Liver (tissue), 9 donors: Measurements from ENCODE around the gene ARID5B. TPM values are rescaled to one million over a fixed set of nuclear protein-coding genes. Genes with fewer than 3 reads are reported as not detected.
A peak's percentile ranks its signal among the peaks of the same experiment; 100 is the strongest.

Experiments
- DNase-seq: peaks from one replicate; pipeline ENCODE4 v3.0.0-alpha.2; 2017; ENCODE audit warnings: low spot score
- H3K27ac ChIP-seq, 2 donors: one replicate each; pipeline ENCODE4 v1.7.0; 2013; ENCODE audit warnings: inconsistent platforms in 2 of 2, low read length in 2 of 2, control low read depth in 1 of 2, low read depth in 1 of 2, mild to moderate bottlenecking in 1 of 2
- H3K27me3 ChIP-seq, 4 donors: one replicate each; pipeline versions ENCODE4 v1.6.1 to v1.7.0; 2013; ENCODE audit warnings: low read length in 3 of 4, inconsistent platforms in 1 of 4, mild to moderate bottlenecking in 1 of 4, moderate library complexity in 1 of 4; ENCODE audit not compliant: control insufficient read depth in 4 of 4, insufficient read depth in 4 of 4
- H3K36me3 ChIP-seq, 4 donors: one replicate each; pipeline versions ENCODE4 v1.6.1 to v1.7.0; 2013; ENCODE audit warnings: low read length in 3 of 4, mild to moderate bottlenecking in 3 of 4, low read depth in 1 of 4, moderate library complexity in 1 of 4; ENCODE audit not compliant: control insufficient read depth in 4 of 4, insufficient read depth in 3 of 4
- H3K4me1 ChIP-seq, 4 donors: one replicate each; pipeline versions ENCODE4 v1.6.1 to v1.7.0; 2013; ENCODE audit warnings: low read length in 3 of 4, mild to moderate bottlenecking in 3 of 4, moderate library complexity in 1 of 4; ENCODE audit not compliant: control insufficient read depth in 4 of 4, insufficient read depth in 4 of 4
- H3K4me3 ChIP-seq, 3 donors: one replicate each; pipeline versions ENCODE4 v1.6.1 to v1.7.0; 2013; ENCODE audit warnings: low read length in 3 of 3, control low read depth in 1 of 3, low read depth in 1 of 3, mild to moderate bottlenecking in 1 of 3
- H3K9ac ChIP-seq, 2 donors: one replicate each; pipeline ENCODE4 v1.7.0; 2013; ENCODE audit warnings: low read length in 2 of 2, mild to moderate bottlenecking in 2 of 2, moderate library complexity in 2 of 2, control low read depth in 1 of 2, low read depth in 1 of 2
- H3K9me3 ChIP-seq, 4 donors: one replicate each; pipeline versions ENCODE4 v1.6.1 to v1.7.0; 2013; ENCODE audit warnings: low read length in 3 of 4; ENCODE audit not compliant: control insufficient read depth in 4 of 4
- EGR1 ChIP-seq, 2 donors: IDR thresholded peaks; 2 replicates each; pipeline ENCODE4 v1.6.1; 2016 to 2018; ENCODE audit warnings: antibody characterized with exemption in 2 of 2, low read depth in 2 of 2
- FOXA1 ChIP-seq: IDR thresholded peaks from 2 replicates; pipeline ENCODE4 v1.6.1; 2016; ENCODE audit warnings: antibody characterized with exemption
- FOXA2 ChIP-seq: IDR thresholded peaks from 2 replicates; pipeline ENCODE4 v1.6.1; 2016; ENCODE audit warnings: antibody characterized with exemption
- GABPA ChIP-seq, 2 donors: IDR thresholded peaks in 1 of 2; conservative IDR thresholded peaks in 1 of 2; 2 replicates each; pipeline ENCODE4 v1.6.1; 2016; ENCODE audit warnings: antibody characterized with exemption in 2 of 2, mild to moderate bottlenecking in 1 of 2, moderate library complexity in 1 of 2
- HNF4G ChIP-seq: IDR thresholded peaks from 2 replicates; pipeline ENCODE4 v1.6.1; 2016; ENCODE audit warnings: antibody characterized with exemption
- JUND ChIP-seq, 2 donors: IDR thresholded peaks; 2 replicates each; pipeline ENCODE4 v1.6.1; 2016; ENCODE audit warnings: antibody characterized with exemption in 2 of 2
- NR2F2 ChIP-seq: IDR thresholded peaks from 2 replicates; pipeline ENCODE4 v1.6.1; 2016; ENCODE audit warnings: antibody characterized with exemption
- RAD21 ChIP-seq, 2 donors: IDR thresholded peaks; 2 replicates each; pipeline ENCODE4 v1.6.1; 2016; ENCODE audit warnings: antibody characterized with exemption in 2 of 2, mild to moderate bottlenecking in 2 of 2
- RXRA ChIP-seq, 2 donors: IDR thresholded peaks; 2 replicates each; pipeline ENCODE4 v1.6.1; 2017 to 2018; ENCODE audit warnings: antibody characterized with exemption in 2 of 2, mild to moderate bottlenecking in 1 of 2
- SP1 ChIP-seq: IDR thresholded peaks from 2 replicates; pipeline ENCODE4 v1.6.1; 2018; ENCODE audit warnings: antibody characterized with exemption, mild to moderate bottlenecking
- TAF1 ChIP-seq: conservative IDR thresholded peaks from 2 replicates; pipeline ENCODE4 v1.6.1; 2016; ENCODE audit warnings: antibody characterized with exemption, mild to moderate bottlenecking
- YY1 ChIP-seq: IDR thresholded peaks from 2 replicates; pipeline ENCODE4 v1.6.1; 2016; ENCODE audit warnings: antibody characterized with exemption, mild to moderate bottlenecking
- WGBS: extraction: QIAGEN DNeasy Blood & Tissue Kit; methylation state at CpG from one replicate; pipeline ENCODE4 v1.1.7; 2013; 5-methylcytosine and 5-hydroxymethylcytosine counted together
- polyA plus RNA-seq, 2 donors: library from polyadenylated mRNA; stranded (reverse) in 1 of 2; unstranded in 1 of 2; fragments of 200-250 nt in 1 of 2; fragments of >200 nt in 1 of 2; fragmentation: Nextera tagmentation in 1 of 2; extraction: Ambion mirVana in 1 of 2; gene quantifications; one replicate each; pipeline versions ENCODE4 v1.2.1 to v1.2.3, GENCODE V29; 2013 to 2015
- total RNA-seq, 2 donors: library from RNA; depleted of rRNA; stranded (reverse); fragments of >200 nt; gene quantifications; one replicate each; pipeline ENCODE4 v1.2.3, GENCODE V29; 2014
- TF ChIP-seq, protein P1 (sequence below): IDR thresholded peaks from 2 replicates; pipeline ENCODE4 v1.6.1; 2016; ENCODE audit warnings: antibody characterized with exemption
- TF ChIP-seq, protein P2 (sequence below): fragments of 150-350 bp; IDR thresholded peaks from 2 replicates; pipeline ENCODE4 v1.5.1; 2017; ENCODE audit warnings: improper control_type of control experiment, low read depth, low read length; ENCODE audit not compliant: missing input control
- TF ChIP-seq, protein P3 (sequence below): IDR thresholded peaks from 2 replicates; pipeline ENCODE4 v1.6.1; 2016; ENCODE audit warnings: antibody characterized with exemption
- TF ChIP-seq, protein P4 (sequence below): IDR thresholded peaks from 2 replicates; pipeline ENCODE4 v1.6.1; 2016; ENCODE audit warnings: antibody characterized with exemption
- TF ChIP-seq, protein P5 (sequence below): IDR thresholded peaks from 2 replicates; pipeline ENCODE4 v1.6.1; 2016; ENCODE audit warnings: antibody characterized with exemption, mild to moderate bottlenecking
- donor health status: healthy.
- donor health status: healthy.
- donor health status: healthy.
- donor health status: healthy.
- donor health status: healthy.

ARID5B gene
- total and polyA plus RNA-seq, 4 donors, result 1.3 to 6.4 (median 5.2) TPM

DNA sequence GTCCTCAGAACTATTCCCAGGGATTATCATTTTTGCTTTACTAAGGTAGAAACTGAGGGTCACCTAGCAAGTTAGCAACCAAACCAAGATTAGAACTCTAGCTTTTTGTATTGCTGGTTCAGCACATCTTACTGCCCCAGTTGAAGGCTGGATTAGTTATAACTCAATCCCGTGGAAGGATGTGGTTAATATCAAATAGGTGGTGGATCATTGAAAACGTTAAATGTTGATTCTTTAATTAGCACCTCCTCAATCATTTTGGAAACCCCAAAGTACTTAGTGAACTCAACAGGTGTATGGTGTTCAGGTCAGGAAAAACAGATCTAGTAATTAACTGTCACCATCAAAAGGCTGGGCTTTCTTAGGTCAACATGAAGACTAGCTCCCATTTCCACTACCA is 152.4 kb downstream of the ARID5B start:
- Histone ChIP-seq H3K27ac (no peak overlapping the region), H3K4me1 (peaks cover 5 to 16% (median 9%) of the 10 kb centered on the region in 4 donors), H3K36me3 (peaks cover 4 to 13% (median 7%) of the 10 kb centered on the region in 4 donors), H3K9ac (no peak overlapping the region), H3K4me3 (no peak overlapping the region), H3K27me3 (no peaks in the 10 kb centered on the region), H3K9me3 (no peaks in the 10 kb centered on the region)
- no peak for DNase-seq
- TF ChIP-seq, protein P1, sequence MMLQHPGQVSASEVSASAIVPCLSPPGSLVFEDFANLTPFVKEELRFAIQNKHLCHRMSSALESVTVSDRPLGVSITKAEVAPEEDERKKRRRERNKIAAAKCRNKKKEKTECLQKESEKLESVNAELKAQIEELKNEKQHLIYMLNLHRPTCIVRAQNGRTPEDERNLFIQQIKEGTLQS, result no peak
- no peak for TF ChIP-seq NR2F2
- TF ChIP-seq, protein P2, sequence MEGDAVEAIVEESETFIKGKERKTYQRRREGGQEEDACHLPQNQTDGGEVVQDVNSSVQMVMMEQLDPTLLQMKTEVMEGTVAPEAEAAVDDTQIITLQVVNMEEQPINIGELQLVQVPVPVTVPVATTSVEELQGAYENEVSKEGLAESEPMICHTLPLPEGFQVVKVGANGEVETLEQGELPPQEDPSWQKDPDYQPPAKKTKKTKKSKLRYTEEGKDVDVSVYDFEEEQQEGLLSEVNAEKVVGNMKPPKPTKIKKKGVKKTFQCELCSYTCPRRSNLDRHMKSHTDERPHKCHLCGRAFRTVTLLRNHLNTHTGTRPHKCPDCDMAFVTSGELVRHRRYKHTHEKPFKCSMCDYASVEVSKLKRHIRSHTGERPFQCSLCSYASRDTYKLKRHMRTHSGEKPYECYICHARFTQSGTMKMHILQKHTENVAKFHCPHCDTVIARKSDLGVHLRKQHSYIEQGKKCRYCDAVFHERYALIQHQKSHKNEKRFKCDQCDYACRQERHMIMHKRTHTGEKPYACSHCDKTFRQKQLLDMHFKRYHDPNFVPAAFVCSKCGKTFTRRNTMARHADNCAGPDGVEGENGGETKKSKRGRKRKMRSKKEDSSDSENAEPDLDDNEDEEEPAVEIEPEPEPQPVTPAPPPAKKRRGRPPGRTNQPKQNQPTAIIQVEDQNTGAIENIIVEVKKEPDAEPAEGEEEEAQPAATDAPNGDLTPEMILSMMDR, result no peak
- TF ChIP-seq JUND (IDR thresholded peaks at IDR 0.05), result no peak
- TF ChIP-seq EGR1 (IDR thresholded peaks at IDR 0.05; ENCODE audit: low read depth in 2 of 2), result no peak
- TF ChIP-seq, protein P3, sequence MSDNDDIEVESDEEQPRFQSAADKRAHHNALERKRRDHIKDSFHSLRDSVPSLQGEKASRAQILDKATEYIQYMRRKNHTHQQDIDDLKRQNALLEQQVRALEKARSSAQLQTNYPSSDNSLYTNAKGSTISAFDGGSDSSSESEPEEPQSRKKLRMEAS, result no peak
- no peak for TF ChIP-seq YY1
- WGBS, result 74% methylated on average over 2 of the region's 2 CpGs

DNA sequence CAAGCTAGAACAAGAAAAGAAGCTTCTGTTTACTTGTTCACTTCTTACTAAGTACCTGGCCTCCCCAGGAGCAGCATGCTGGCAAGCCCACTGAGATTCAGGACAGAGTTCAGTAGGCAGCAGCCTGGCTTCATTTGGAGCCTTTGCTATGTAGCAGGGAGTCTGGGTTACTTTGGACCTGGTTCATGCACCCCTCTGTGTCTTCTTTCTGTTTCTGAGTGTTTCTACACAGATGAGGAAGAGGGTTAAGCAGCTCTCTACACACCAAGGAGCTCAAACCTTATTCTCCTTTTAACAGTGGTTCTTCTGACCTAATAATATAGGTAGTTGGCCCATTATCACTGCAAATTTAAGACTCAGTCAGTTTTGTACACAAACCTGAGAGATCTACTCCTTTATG is 152.9 kb downstream of the ARID5B start:
- Histone ChIP-seq H3K9me3 (no peaks in the 10 kb centered on the region), H3K9ac (no peak overlapping the region), H3K4me3 (no peak overlapping the region), H3K27me3 (no peaks in the 10 kb centered on the region), H3K36me3 (peaks cover 4 to 13% (median 7%) of the 10 kb centered on the region in 4 donors), H3K4me1 (peaks cover 5 to 16% (median 13%) of the 10 kb centered on the region in 4 donors), H3K27ac (peak overlapping the region in 1 of 2 donors; percentile 13)
- TF ChIP-seq EGR1 (IDR thresholded peaks at IDR 0.05; ENCODE audit: low read depth in 2 of 2) (no peak), RAD21 (IDR thresholded peaks at IDR 0.05) (no peak), NR2F2 (no peak), TAF1 (no peak), HNF4G (no peak), RXRA (IDR thresholded peaks at IDR 0.05) (no peak), SP1 (no peak), FOXA2 (no peak), FOXA1 (no peak), JUND (IDR thresholded peaks at IDR 0.05) (no peak), GABPA (IDR thresholded peaks at IDR 0.05 in 1 of 2, conservative IDR thresholded peaks at IDR 0.05 in 1 of 2) (no peak)
- TF ChIP-seq, protein P1, result no peak
- TF ChIP-seq, protein P4, sequence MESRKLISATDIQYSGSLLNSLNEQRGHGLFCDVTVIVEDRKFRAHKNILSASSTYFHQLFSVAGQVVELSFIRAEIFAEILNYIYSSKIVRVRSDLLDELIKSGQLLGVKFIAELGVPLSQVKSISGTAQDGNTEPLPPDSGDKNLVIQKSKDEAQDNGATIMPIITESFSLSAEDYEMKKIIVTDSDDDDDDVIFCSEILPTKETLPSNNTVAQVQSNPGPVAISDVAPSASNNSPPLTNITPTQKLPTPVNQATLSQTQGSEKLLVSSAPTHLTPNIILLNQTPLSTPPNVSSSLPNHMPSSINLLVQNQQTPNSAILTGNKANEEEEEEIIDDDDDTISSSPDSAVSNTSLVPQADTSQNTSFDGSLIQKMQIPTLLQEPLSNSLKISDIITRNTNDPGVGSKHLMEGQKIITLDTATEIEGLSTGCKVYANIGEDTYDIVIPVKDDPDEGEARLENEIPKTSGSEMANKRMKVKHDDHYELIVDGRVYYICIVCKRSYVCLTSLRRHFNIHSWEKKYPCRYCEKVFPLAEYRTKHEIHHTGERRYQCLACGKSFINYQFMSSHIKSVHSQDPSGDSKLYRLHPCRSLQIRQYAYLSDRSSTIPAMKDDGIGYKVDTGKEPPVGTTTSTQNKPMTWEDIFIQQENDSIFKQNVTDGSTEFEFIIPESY, result no peak
- TF ChIP-seq, protein P2, result no peak
- TF ChIP-seq, protein P3, result no peak
- TF ChIP-seq, protein P5, sequence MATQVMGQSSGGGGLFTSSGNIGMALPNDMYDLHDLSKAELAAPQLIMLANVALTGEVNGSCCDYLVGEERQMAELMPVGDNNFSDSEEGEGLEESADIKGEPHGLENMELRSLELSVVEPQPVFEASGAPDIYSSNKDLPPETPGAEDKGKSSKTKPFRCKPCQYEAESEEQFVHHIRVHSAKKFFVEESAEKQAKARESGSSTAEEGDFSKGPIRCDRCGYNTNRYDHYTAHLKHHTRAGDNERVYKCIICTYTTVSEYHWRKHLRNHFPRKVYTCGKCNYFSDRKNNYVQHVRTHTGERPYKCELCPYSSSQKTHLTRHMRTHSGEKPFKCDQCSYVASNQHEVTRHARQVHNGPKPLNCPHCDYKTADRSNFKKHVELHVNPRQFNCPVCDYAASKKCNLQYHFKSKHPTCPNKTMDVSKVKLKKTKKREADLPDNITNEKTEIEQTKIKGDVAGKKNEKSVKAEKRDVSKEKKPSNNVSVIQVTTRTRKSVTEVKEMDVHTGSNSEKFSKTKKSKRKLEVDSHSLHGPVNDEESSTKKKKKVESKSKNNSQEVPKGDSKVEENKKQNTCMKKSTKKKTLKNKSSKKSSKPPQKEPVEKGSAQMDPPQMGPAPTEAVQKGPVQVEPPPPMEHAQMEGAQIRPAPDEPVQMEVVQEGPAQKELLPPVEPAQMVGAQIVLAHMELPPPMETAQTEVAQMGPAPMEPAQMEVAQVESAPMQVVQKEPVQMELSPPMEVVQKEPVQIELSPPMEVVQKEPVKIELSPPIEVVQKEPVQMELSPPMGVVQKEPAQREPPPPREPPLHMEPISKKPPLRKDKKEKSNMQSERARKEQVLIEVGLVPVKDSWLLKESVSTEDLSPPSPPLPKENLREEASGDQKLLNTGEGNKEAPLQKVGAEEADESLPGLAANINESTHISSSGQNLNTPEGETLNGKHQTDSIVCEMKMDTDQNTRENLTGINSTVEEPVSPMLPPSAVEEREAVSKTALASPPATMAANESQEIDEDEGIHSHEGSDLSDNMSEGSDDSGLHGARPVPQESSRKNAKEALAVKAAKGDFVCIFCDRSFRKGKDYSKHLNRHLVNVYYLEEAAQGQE, result no peak
- no peak for DNase-seq
